AG10803 (cell line): ENCODE measurements around the gene XPR1.

Source experiments
- DNase-seq: peaks from one replicate; pipeline ENCODE4 v3.0.0; 2010; ENCODE audit warnings: low read depth
- H3K4me3 ChIP-seq: 2 replicates; pipeline ENCODE4 v1.5.1; 2011; ENCODE audit warnings: mild to moderate bottlenecking, low read length, control low read depth
- CTCF ChIP-seq: conservative IDR thresholded peaks from 2 replicates; pipeline ENCODE4 v1.5.1; 2011; ENCODE audit warnings: mild to moderate bottlenecking, low read length, control low read depth, inconsistent platforms

Gene XPR1

GRCh38 chr1:180838535-180838934 lies 206.7 kb downstream of the XPR1 start:
- H3K4me3 ChIP-seq = no peak overlapping the region
- TF ChIP-seq CTCF = no peak
- no peak for DNase-seq

- DNase-seq = no peak
- no peak overlapping the region for H3K4me3 ChIP-seq
- no peak for TF ChIP-seq CTCF
These were observed 207.7 kb downstream of the XPR1 start for GRCh38 chr1:180839547-180839946.

GRCh38 chr1:180841415-180841814 lies 209.6 kb downstream of the XPR1 start:
- no peak for TF ChIP-seq CTCF

GRCh38 chr1:180842052-180842451 lies 210.2 kb downstream of the XPR1 start:
- peak; percentile 76 for DNase-seq
- no peak for TF ChIP-seq CTCF
- no peak overlapping the region for H3K4me3 ChIP-seq

More at GRCh38 chr1:180841415-180841814, 209.6 kb downstream of the XPR1 start:
- DNase-seq = no peak
- H3K4me3 ChIP-seq = no peak overlapping the region

- no peak overlapping the region for H3K4me3 ChIP-seq
- TF ChIP-seq CTCF = no peak
- no peak for DNase-seq
These were observed 210.9 kb downstream of the XPR1 start for GRCh38 chr1:180842491-180843275.

- no peak for TF ChIP-seq CTCF
- no peak overlapping the region for H3K4me3 ChIP-seq
- no peak for DNase-seq
These were observed 213.5 kb downstream of the XPR1 start for GRCh38 chr1:180845352-180845751.

GRCh38 chr1:180848191-180848590 lies 216.4 kb downstream of the XPR1 start:
- no peak for DNase-seq
- no peak overlapping the region for H3K4me3 ChIP-seq
- no peak for TF ChIP-seq CTCF
